OCI-LY1 (cell line): Measurements from ENCODE around the gene MUL1.

Source experiments
- H2AFZ ChIP-seq: fragments of 200-600 bp; sonication (generic), shearing (Covaris generic); 2 replicates; pipeline ENCODE4 v1.6.0; 2014; ENCODE audit warnings: antibody characterized with exemption, mild to moderate bottlenecking, low read length
- H3F3A ChIP-seq: fragments of 200-600 bp; sonication (generic), shearing (Covaris generic); 2 replicates; pipeline ENCODE4 v1.6.0; 2014; ENCODE audit warnings: mild to moderate bottlenecking, antibody characterized with exemption, low read length, moderate library complexity; ENCODE audit not compliant: insufficient read depth
- H3K27ac ChIP-seq: fragments of 200-600 bp; sonication (generic); 2 replicates; pipeline ENCODE4 v1.5.1; 2014; ENCODE audit warnings: low read length, mixed run types, mild to moderate bottlenecking, low read depth; ENCODE audit not compliant: poor library complexity, severe bottlenecking
- H3K27me3 ChIP-seq: fragments of 200-600 bp; sonication (generic); 2 replicates; pipeline ENCODE4 v1.6.0; 2014; ENCODE audit warnings: antibody characterized with exemption, mild to moderate bottlenecking, low read length, moderate library complexity; ENCODE audit not compliant: insufficient read depth
- H3K36me3 ChIP-seq: fragments of 200-600 bp; sonication (generic); 2 replicates; pipeline ENCODE4 v1.6.1; 2014; ENCODE audit warnings: mild to moderate bottlenecking, antibody characterized with exemption, low read length, moderate library complexity, mixed read lengths; ENCODE audit not compliant: insufficient read depth
- H3K4me1 ChIP-seq: fragments of 200-600 bp; sonication (generic); 2 replicates; pipeline ENCODE4 v1.5.1; 2014; ENCODE audit warnings: mild to moderate bottlenecking, low read length, moderate library complexity; ENCODE audit not compliant: insufficient read depth, severe bottlenecking
- H3K4me2 ChIP-seq: fragments of 200-600 bp; sonication (generic), shearing (Covaris generic); 2 replicates; pipeline ENCODE4 v1.6.1; 2014; ENCODE audit warnings: low read length
- H3K4me3 ChIP-seq: fragments of 200-600 bp; sonication (generic); 2 replicates; pipeline ENCODE4 v1.5.1; 2014; ENCODE audit warnings: low read length, low read depth, mild to moderate bottlenecking, mixed read lengths; ENCODE audit not compliant: poor library complexity, severe bottlenecking
- H3K79me2 ChIP-seq: fragments of 200-600 bp; shearing (Covaris generic); 2 replicates; pipeline ENCODE4 v1.6.1; 2016; ENCODE audit warnings: mixed run types, low read length, mixed read lengths; ENCODE audit not compliant: insufficient read depth
- H3K9ac ChIP-seq: fragments of 200-600 bp; sonication (generic), shearing (Covaris generic); 2 replicates; pipeline ENCODE4 v1.6.1; 2014; ENCODE audit warnings: mild to moderate bottlenecking, low read length, mixed read lengths
- H3K9me2 ChIP-seq: fragments of 200-600 bp; sonication (generic), shearing (Covaris generic); 2 replicates; pipeline ENCODE4 v1.6.1; 2014; ENCODE audit warnings: low read depth, mild to moderate bottlenecking, low read length, mixed read lengths
- H3K9me3 ChIP-seq: fragments of 200-600 bp; shearing (Covaris generic); 2 replicates; pipeline ENCODE4 v1.6.1; 2014; ENCODE audit warnings: low read length, mixed read lengths
- H4K20me1 ChIP-seq: fragments of 200-600 bp; sonication (generic), shearing (Covaris generic); 2 replicates; pipeline ENCODE4 v1.6.0; 2016; ENCODE audit warnings: mild to moderate bottlenecking, low read length; ENCODE audit not compliant: insufficient read depth
- EZH2 ChIP-seq: fragments of 200-600 bp; sonication (generic), shearing (Covaris generic); IDR thresholded peaks from 2 replicates; pipeline ENCODE4 v1.8.0; 2017; ENCODE audit warnings: borderline replicate concordance, mixed run types, mild to moderate bottlenecking, antibody characterized with exemption, low read length, moderate library complexity, mixed read lengths
- TF ChIP-seq, protein P1 (sequence below): fragments of 200-600 bp; sonication (generic), shearing (Covaris generic); IDR thresholded peaks from 2 replicates; pipeline ENCODE4 v1.5.1; 2017; ENCODE audit warnings: mild to moderate bottlenecking, antibody characterized with exemption, low read length, moderate library complexity, mixed read lengths

The MUL1 gene

DNA sequence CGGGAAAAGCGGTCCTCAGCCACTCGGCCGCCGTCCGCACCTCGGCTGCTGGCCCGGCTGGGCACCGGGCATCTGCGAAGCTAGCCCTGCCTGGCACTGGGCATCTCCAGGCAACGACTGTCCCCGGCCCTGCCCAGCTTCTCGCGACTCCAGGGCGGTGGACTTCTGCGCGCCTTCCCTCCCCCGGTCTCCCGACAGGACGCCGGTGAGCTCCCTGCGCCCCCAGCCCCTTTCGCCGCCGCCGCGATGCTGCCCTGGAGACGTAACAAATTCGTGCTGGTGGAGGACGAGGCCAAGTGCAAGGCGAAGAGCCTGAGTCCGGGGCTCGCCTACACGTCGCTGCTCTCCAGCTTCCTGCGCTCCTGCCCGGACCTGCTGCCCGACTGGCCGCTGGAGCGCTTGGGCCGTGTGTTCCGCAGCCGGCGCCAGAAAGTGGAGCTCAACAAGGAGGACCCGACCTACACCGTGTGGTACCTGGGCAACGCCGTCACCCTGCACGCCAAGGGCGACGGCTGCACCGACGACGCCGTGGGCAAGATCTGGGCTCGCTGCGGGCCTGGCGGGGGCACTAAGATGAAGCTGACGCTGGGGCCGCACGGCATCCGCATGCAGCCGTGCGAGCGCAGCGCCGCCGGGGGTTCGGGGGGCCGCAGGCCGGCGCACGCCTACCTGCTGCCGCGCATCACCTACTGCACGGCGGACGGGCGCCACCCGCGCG is 44.9 kb upstream of the MUL1 start:
- H3K27ac ChIP-seq, result no peak overlapping the region
- no peaks in the 10 kb centered on the region for H3K79me2 ChIP-seq
- H3K4me2 ChIP-seq, result no peak overlapping the region
- no peaks in the 10 kb centered on the region for H3K27me3 ChIP-seq
- no peak overlapping the region for H3K9ac ChIP-seq
- no peak overlapping the region for H3K4me3 ChIP-seq
- no peaks in the 10 kb centered on the region for H3K9me2 ChIP-seq
- H4K20me1 ChIP-seq, result no peaks in the 10 kb centered on the region
- no peaks in the 10 kb centered on the region for H3K9me3 ChIP-seq
- H3K36me3 ChIP-seq, result no peaks in the 10 kb centered on the region
- no peak overlapping the region for H2AFZ ChIP-seq
- no peaks in the 10 kb centered on the region for H3K4me1 ChIP-seq
- TF ChIP-seq, protein P1, sequence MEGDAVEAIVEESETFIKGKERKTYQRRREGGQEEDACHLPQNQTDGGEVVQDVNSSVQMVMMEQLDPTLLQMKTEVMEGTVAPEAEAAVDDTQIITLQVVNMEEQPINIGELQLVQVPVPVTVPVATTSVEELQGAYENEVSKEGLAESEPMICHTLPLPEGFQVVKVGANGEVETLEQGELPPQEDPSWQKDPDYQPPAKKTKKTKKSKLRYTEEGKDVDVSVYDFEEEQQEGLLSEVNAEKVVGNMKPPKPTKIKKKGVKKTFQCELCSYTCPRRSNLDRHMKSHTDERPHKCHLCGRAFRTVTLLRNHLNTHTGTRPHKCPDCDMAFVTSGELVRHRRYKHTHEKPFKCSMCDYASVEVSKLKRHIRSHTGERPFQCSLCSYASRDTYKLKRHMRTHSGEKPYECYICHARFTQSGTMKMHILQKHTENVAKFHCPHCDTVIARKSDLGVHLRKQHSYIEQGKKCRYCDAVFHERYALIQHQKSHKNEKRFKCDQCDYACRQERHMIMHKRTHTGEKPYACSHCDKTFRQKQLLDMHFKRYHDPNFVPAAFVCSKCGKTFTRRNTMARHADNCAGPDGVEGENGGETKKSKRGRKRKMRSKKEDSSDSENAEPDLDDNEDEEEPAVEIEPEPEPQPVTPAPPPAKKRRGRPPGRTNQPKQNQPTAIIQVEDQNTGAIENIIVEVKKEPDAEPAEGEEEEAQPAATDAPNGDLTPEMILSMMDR, result no peak
- no peak for TF ChIP-seq EZH2
- H3F3A ChIP-seq, result no peaks in the 10 kb centered on the region

DNA sequence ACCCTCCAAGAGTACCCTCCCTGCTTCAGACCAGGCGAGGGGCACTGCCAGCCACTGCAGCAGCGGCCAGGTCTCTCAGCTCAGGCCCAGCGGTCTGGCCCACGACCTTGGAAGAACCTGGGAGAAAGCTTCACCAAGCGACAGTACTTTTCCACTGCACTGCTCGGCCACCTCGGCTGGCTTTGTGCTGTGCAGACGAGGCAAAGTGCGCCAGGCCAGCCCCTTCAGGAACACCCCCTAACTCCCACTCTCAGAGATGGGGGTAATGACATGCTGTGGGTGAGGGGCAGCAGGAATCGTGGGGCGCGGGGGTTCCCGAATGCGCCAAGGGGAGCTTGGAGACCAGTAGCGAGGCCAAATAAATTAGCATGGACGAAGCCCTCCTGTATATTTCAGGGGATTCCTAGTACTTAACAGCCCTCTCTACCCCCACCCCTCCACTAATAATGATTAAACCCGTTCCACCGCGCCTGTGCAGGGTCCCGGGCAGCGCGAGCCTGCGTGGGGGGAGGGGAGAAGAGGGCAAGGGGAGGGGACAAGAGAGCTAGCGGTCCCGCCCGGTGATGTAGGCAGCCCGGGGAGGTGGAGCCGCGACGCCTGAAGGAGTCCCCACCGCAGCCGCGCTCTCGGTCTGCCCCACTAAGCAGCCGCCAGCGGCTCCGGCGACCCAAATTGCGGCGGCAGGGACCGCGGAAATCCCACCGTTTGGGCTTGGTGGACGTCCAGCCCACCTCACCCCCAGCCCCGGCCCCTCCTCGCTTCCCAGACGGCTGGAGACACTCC is 44.2 kb upstream of the MUL1 start, which contains the start of gene FAM43B:
Gene FAM43B, plus strand, starts transcription at position 629 of the 783 bp plus-strand sequence. CDS start 401 bp downstream, outside the sequence.
- Histone ChIP-seq H3K4me2 (no peak within 1 kb of the TSS), H3K4me1 (no peaks in the 10 kb centered on the region), H3F3A (no peaks in the 10 kb centered on the region), H3K4me3 (no peak within 1 kb of the TSS), H3K79me2 (no peaks in the 10 kb centered on the region), H3K9me2 (no peaks in the 10 kb centered on the region), H3K27ac (no peak within 1 kb of the TSS), H3K9ac (no peak within 1 kb of the TSS), H4K20me1 (no peaks in the 10 kb centered on the region), H3K9me3 (no peaks in the 10 kb centered on the region), H3K27me3 (no peaks in the 10 kb centered on the region), H3K36me3 (no peaks in the 10 kb centered on the region), H2AFZ (no peak within 1 kb of the TSS)
- TF ChIP-seq, protein P1, result no peak
- TF ChIP-seq EZH2, result no peak

DNA sequence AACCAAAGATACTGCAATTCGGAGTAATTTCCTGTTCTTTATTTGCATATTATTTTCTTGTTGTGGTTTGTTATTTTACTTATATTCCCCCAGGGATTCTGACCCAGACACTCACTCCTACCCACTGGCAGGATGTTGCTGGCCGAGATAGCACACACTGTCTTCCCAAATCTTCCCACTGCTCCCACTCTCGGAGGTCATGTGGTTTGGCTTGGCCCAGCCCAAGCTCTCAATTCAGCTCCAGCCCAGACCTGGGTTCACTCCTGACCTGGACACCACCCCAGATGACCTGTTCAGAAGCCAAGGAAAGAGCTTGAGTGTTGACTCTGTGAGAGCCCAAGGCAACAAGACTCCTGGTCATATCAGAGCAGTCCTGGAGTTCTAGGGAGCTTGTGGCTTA is 43.2 kb upstream of the MUL1 start:
- Histone ChIP-seq H3K27ac (no peak overlapping the region), H3K4me3 (no peak overlapping the region), H3K9me3 (no peaks in the 10 kb centered on the region), H3F3A (no peaks in the 10 kb centered on the region), H3K79me2 (no peaks in the 10 kb centered on the region), H3K27me3 (no peaks in the 10 kb centered on the region), H2AFZ (no peak overlapping the region), H3K36me3 (no peaks in the 10 kb centered on the region), H3K9ac (no peak overlapping the region), H3K4me1 (no peaks in the 10 kb centered on the region), H3K9me2 (no peaks in the 10 kb centered on the region), H4K20me1 (no peaks in the 10 kb centered on the region), H3K4me2 (no peak overlapping the region)
- TF ChIP-seq, protein P1, result no peak
- no peak for TF ChIP-seq EZH2
